Keratinocyte (primary cell): ENCODE data around the gene EEF1E1. TPM values are rescaled to one million over a fixed set of nuclear protein-coding genes. Genes with fewer than 3 reads are reported as not detected.

Experiments
- DNase-seq: peaks from one replicate; pipeline ENCODE4 v3.0.0-alpha.2; 2011; ENCODE audit warnings: low read depth, missing footprints, low spot score
- FAIRE-seq: peaks from 2 replicates; lab custom pipeline; 2011; peaks lifted over from hg19 to GRCh38; lab: Jason Lieb, UNC
- H2AFZ ChIP-seq: 2 replicates; pipeline ENCODE4 v1.6.0; 2012; ENCODE audit warnings: low read length, control low read depth, inconsistent platforms; ENCODE audit not compliant: control insufficient read depth
- H3K27ac ChIP-seq: 2 replicates; pipeline ENCODE4 v1.5.1; 2011; ENCODE audit warnings: low read length; ENCODE audit not compliant: control insufficient read depth, insufficient read depth
- H3K27me3 ChIP-seq: 3 replicates; pipeline ENCODE4 v1.6.0; 2011; ENCODE audit warnings: low read length; ENCODE audit not compliant: control insufficient read depth, insufficient read depth; ENCODE audit errors: extremely low read depth
- H3K36me3 ChIP-seq, 2 experiments: 2 replicates in 1 of 2; 3 replicates in 1 of 2; pipeline ENCODE4 v1.5.1; 2011; ENCODE audit warnings: low read length in 2 of 2, mild to moderate bottlenecking in 1 of 2; ENCODE audit not compliant: control insufficient read depth in 2 of 2, insufficient read depth in 2 of 2; ENCODE audit errors: extremely low read depth in 1 of 2
- H3K4me1 ChIP-seq: 3 replicates; pipeline ENCODE4 v1.5.1; 2011; ENCODE audit warnings: low read length; ENCODE audit not compliant: control insufficient read depth, insufficient read depth; ENCODE audit errors: extremely low read depth
- H3K4me2 ChIP-seq: 3 replicates; pipeline ENCODE4 v1.6.0; 2011; ENCODE audit warnings: low read depth, low read length; ENCODE audit not compliant: control insufficient read depth, insufficient read depth; ENCODE audit errors: extremely low read depth
- H3K4me3 ChIP-seq, 3 experiments: fragments of 200-600 bp in 1 of 3; sonication (generic) in 1 of 3; 2 replicates in 2 of 3; 3 replicates in 1 of 3; pipeline ENCODE4 v1.5.1; 2011 to 2016; ENCODE audit warnings: low read length in 3 of 3, mild to moderate bottlenecking in 3 of 3, control low read depth in 2 of 3, inconsistent platforms in 1 of 3, low read depth in 1 of 3, mixed read lengths in 1 of 3, mixed run types in 1 of 3, moderate library complexity in 1 of 3; ENCODE audit not compliant: control insufficient read depth in 2 of 3, insufficient read depth in 2 of 3; ENCODE audit errors: extremely low read depth in 1 of 3
- H3K79me2 ChIP-seq: 2 replicates; pipeline ENCODE4 v1.6.0; 2012; ENCODE audit warnings: low read length; ENCODE audit not compliant: control insufficient read depth, insufficient read depth
- H3K9ac ChIP-seq: 3 replicates; pipeline ENCODE4 v1.6.0; 2011; ENCODE audit warnings: low read length; ENCODE audit not compliant: control insufficient read depth, insufficient read depth; ENCODE audit errors: extremely low read depth
- H3K9me1 ChIP-seq: 3 replicates; pipeline ENCODE4 v1.6.0; 2011; ENCODE audit warnings: low read length; ENCODE audit not compliant: control insufficient read depth, insufficient read depth; ENCODE audit errors: extremely low read depth
- H3K9me3 ChIP-seq: 2 replicates; pipeline ENCODE4 v1.5.1; 2012; ENCODE audit warnings: low read depth, low read length; ENCODE audit not compliant: control insufficient read depth
- H4K20me1 ChIP-seq: 3 replicates; pipeline ENCODE4 v1.6.0; 2011; ENCODE audit warnings: low read length; ENCODE audit not compliant: control insufficient read depth, insufficient read depth; ENCODE audit errors: extremely low read depth
- CTCF ChIP-seq, 3 experiments: IDR thresholded peaks in 1 of 3; conservative IDR thresholded peaks in 1 of 3; optimal IDR thresholded peaks in 1 of 3; 2 replicates in 2 of 3; 3 replicates in 1 of 3; pipeline versions ENCODE3 to v1.5.1; 2011; ENCODE audit warnings: low read length in 3 of 3, mild to moderate bottlenecking in 3 of 3, moderate library complexity in 2 of 3, control low read depth in 1 of 3, inconsistent platforms in 1 of 3; ENCODE audit not compliant: insufficient read depth in 2 of 3; ENCODE audit errors: extremely low read depth in 1 of 3
- EZH2 ChIP-seq: IDR thresholded peaks from one replicate; pipeline ENCODE4 v1.6.1; 2012; ENCODE audit warnings: inconsistent platforms, mild to moderate bottlenecking, low read length, moderate library complexity
- dilution Hi-C: fragments of 300-500 bp; cut with MboI; formaldehyde crosslinking; loops from one replicate; pipeline ENCODE4 v1.7.0; 2020; ENCODE audit warnings: low sequenced_read_pairs; ENCODE audit not compliant: extremely low pct_ligation_motif_present
- polyA plus RNA-seq, 5 experiments: library from polyadenylated mRNA; depleted of rRNA in 3 of 5; stranded (reverse) in 3 of 5; stranded (forward) in 1 of 5; unstranded in 1 of 5; fragments of >200 nt; gene quantifications; 1 replicate in 1 of 5; 2 replicates in 3 of 5; 3 replicates in 1 of 5; pipeline versions ENCODE4 v1.2.1 to v1.2.3, GENCODE V29; 2011 to 2012; ENCODE audit warnings: missing spikeins in 2 of 5, low read depth in 1 of 5, low replicate concordance in 1 of 5

EEF1E1 gene
- polyA plus RNA-seq, 1 donor (not counting 4 experiments of a cell fraction or from before 2014, with no cell fraction given) = 83.5 TPM

- no peaks in the 10 kb centered on the region for H3K9me1 ChIP-seq
- H3K4me3 ChIP-seq = no peak overlapping the region
- H3K4me1 ChIP-seq = peaks cover 14% of the 10 kb centered on the region
- FAIRE-seq (no peak), DNase-seq (no peak)
- TF ChIP-seq CTCF (optimal IDR thresholded peaks at IDR 0.05 in 1 of 3, IDR thresholded peaks at IDR 0.05 in 1 of 3, conservative IDR thresholded peaks at IDR 0.05 in 1 of 3; ENCODE audit: extremely low read depth in 1 of 3, insufficient read depth in 2 of 3, low read length in 3 of 3) (no peak), EZH2 (no peak)
- no peaks in the 10 kb centered on the region for H3K9me3 ChIP-seq
- no peak overlapping the region for H3K9ac ChIP-seq
- H3K79me2 ChIP-seq = peaks cover 14% of the 10 kb centered on the region
- H2AFZ ChIP-seq = no peak overlapping the region
- no peaks in the 10 kb centered on the region for H3K27me3 ChIP-seq
- no peak overlapping the region for H3K4me2 ChIP-seq
- dilution Hi-C loops = no loop called here
- no peaks in the 10 kb centered on the region for H4K20me1 ChIP-seq
- no peaks in the 10 kb centered on the region for H3K36me3 ChIP-seq
- H3K27ac ChIP-seq = no peak overlapping the region
These were observed 3.4 kb upstream of the EEF1E1 start for GRCh38 chr6:8105791-8106190.

- Histone ChIP-seq H3K4me2 (no peak overlapping the region), H3K79me2 (peaks cover 34% of the 10 kb centered on the region)
- dilution Hi-C loops = no loop called here
These were observed 1.4 kb upstream of the EEF1E1 start for GRCh38 chr6:8103726-8104125.

More at GRCh38 chr6:8103726-8104125, 1.4 kb upstream of the EEF1E1 start:
- H3K9ac ChIP-seq = no peak overlapping the region
- DNase-seq (no peak), FAIRE-seq (no peak)
- no peak overlapping the region for H3K4me3 ChIP-seq
- peaks cover 0 to 6% of the 10 kb centered on the region in 2 experiments for H3K36me3 ChIP-seq
- no peak for TF ChIP-seq EZH2
- TF ChIP-seq CTCF (optimal IDR thresholded peaks at IDR 0.05 in 1 of 3, IDR thresholded peaks at IDR 0.05 in 1 of 3, conservative IDR thresholded peaks at IDR 0.05 in 1 of 3; ENCODE audit: extremely low read depth in 1 of 3, insufficient read depth in 2 of 3, low read length in 3 of 3) = no peak
- no peaks in the 10 kb centered on the region for H3K27me3 ChIP-seq
- peaks cover 25% of the 10 kb centered on the region for H3K4me1 ChIP-seq
- H3K27ac ChIP-seq = no peak overlapping the region
- H2AFZ ChIP-seq = no peak overlapping the region
- no peaks in the 10 kb centered on the region for H3K9me1 ChIP-seq
- no peaks in the 10 kb centered on the region for H3K9me3 ChIP-seq
- no peaks in the 10 kb centered on the region for H4K20me1 ChIP-seq
